B cell (primary cell): ENCODE results near the gene PLVAP. TPM values are rescaled to one million over a fixed set of nuclear protein-coding genes. Genes with fewer than 3 reads are reported as not detected.

Experiments
- ATAC-seq: fragments of 200-7000 bp; cut with Tn5 transposase; one replicate; pipeline ENCODE4 v1.10.0; 2021; ENCODE audit warnings: low read depth, mild to moderate bottlenecking, moderate number of reproducible peaks, moderate library complexity
- CTCF ChIA-PET: fragments of 350-600 bp; sonication (Branson Sonifier 250); formaldehyde crosslinking; loops from one replicate; lab custom pipeline; 2021; ENCODE audit warnings: antibody characterized with exemption, inconsistent platforms; lab: Charles Lee
- POLR2A ChIA-PET: fragments of 350-600 bp; sonication (Branson Sonifier 250); formaldehyde crosslinking; loops from one replicate; lab custom pipeline; 2021; ENCODE audit warnings: antibody characterized with exemption; lab: Charles Lee
- DNase-seq: peaks from one replicate; pipeline ENCODE4 v3.0.0; 2013
- H2AFZ ChIP-seq: 2 replicates; pipeline ENCODE4 v1.6.1; 2012; ENCODE audit warnings: mild to moderate bottlenecking, low read depth, low read length; ENCODE audit not compliant: insufficient read depth, poor library complexity, severe bottlenecking
- H3K27ac ChIP-seq, 2 donors: 1 replicate in 1 of 2; 2 replicates in 1 of 2; pipeline ENCODE4 v1.5.1; 2012 to 2013; ENCODE audit warnings: low read length in 2 of 2, mild to moderate bottlenecking in 2 of 2, moderate library complexity in 1 of 2
- H3K27me3 ChIP-seq, 4 experiments: fragments of 200-600 bp in 1 of 4; sonication (generic) in 1 of 4; replicated peaks in 1 of 4; 1 replicate in 2 of 4; 2 replicates in 2 of 4; pipeline versions ENCODE4 v1.6.1 to v1.7.0; 2013 to 2016; ENCODE audit warnings: low read length in 3 of 4, mild to moderate bottlenecking in 2 of 4, mixed read lengths in 1 of 4, moderate library complexity in 1 of 4; ENCODE audit not compliant: insufficient read depth in 4 of 4, control insufficient read depth in 3 of 4; ENCODE audit errors: control extremely low read depth in 1 of 4
- H3K36me3 ChIP-seq, 2 experiments: replicated peaks in 1 of 2; 1 replicate in 1 of 2; 2 replicates in 1 of 2; pipeline versions ENCODE4 v1.6.1 to v1.7.1; 2013; ENCODE audit warnings: low read length in 1 of 2; ENCODE audit not compliant: insufficient read depth in 2 of 2, control insufficient read depth in 1 of 2; ENCODE audit errors: control extremely low read depth in 1 of 2, extremely low read depth in 1 of 2
- H3K4me1 ChIP-seq, 2 donors: fragments of 200-600 bp in 1 of 2; sonication (generic) in 1 of 2; 1 replicate in 1 of 2; 2 replicates in 1 of 2; pipeline versions ENCODE4 v1.5.1 to v1.6.1; 2013 to 2017; ENCODE audit warnings: low read length in 2 of 2; ENCODE audit not compliant: control insufficient read depth in 2 of 2, insufficient read depth in 2 of 2
- H3K4me2 ChIP-seq: replicated peaks from 2 replicates; pipeline ENCODE3; 2012; ENCODE audit warnings: mild to moderate bottlenecking, low read depth, low read length; ENCODE audit not compliant: poor library complexity, severe bottlenecking
- H3K4me3 ChIP-seq, 5 experiments: fragments of 200-600 bp in 1 of 5; sonication (generic) in 1 of 5; 1 replicate in 3 of 5; 2 replicates in 2 of 5; pipeline versions ENCODE4 v1.5.1 to v1.7.0; 2011 to 2016; ENCODE audit warnings: low read length in 4 of 5, mild to moderate bottlenecking in 4 of 5, low read depth in 2 of 5, control low read depth in 1 of 5, moderate library complexity in 1 of 5; ENCODE audit not compliant: insufficient read depth in 1 of 5; ENCODE audit errors: control extremely low read depth in 1 of 5, extremely low read depth in 1 of 5
- H3K79me2 ChIP-seq: fragments of 200-600 bp; sonication (generic); one replicate; pipeline ENCODE4 v1.6.0; 2016; ENCODE audit warnings: low read length; ENCODE audit not compliant: control insufficient read depth, insufficient read depth
- H3K9ac ChIP-seq: fragments of 200-600 bp; sonication (generic); 2 replicates; pipeline ENCODE4 v1.6.1; 2017; ENCODE audit warnings: mild to moderate bottlenecking, low read length, moderate library complexity
- H3K9me3 ChIP-seq, 3 donors: one replicate each; pipeline versions ENCODE4 v1.6.1 to v1.7.1; 2013; ENCODE audit warnings: low read length in 2 of 3; ENCODE audit not compliant: control insufficient read depth in 2 of 3, insufficient read depth in 1 of 3; ENCODE audit errors: control extremely low read depth in 1 of 3
- H4K20me1 ChIP-seq: 2 replicates; pipeline ENCODE4 v1.6.0; 2012; ENCODE audit warnings: mild to moderate bottlenecking, low read length; ENCODE audit not compliant: insufficient read depth, control insufficient read depth, poor library complexity, severe bottlenecking
- H3K27ac Mint-ChIP-seq: one replicate; pipeline ENCODE4 v1.8.0; 2021; ENCODE audit warnings: mixed read lengths
- H3K27me3 Mint-ChIP-seq: one replicate; pipeline ENCODE4 v1.8.0; 2021; ENCODE audit warnings: mixed read lengths
- H3K4me1 Mint-ChIP-seq: one replicate; pipeline ENCODE4 v1.8.0; 2021; ENCODE audit warnings: mixed read lengths
- H3K4me3 Mint-ChIP-seq: one replicate; pipeline ENCODE4 v1.8.0; 2021; ENCODE audit warnings: mixed read lengths
- H3K9me3 Mint-ChIP-seq: one replicate; pipeline ENCODE4 v1.8.0; 2022; ENCODE audit warnings: mixed read lengths; ENCODE audit not compliant: insufficient read depth
- CTCF ChIP-seq: fragments of 200-600 bp; IDR thresholded peaks from one replicate; pipeline ENCODE4 v1.8.0; 2022; ENCODE audit warnings: antibody characterized with exemption, mild to moderate bottlenecking
- EZH2 ChIP-seq: IDR thresholded peaks from 2 replicates; pipeline ENCODE4 v1.6.1; 2012; ENCODE audit warnings: borderline replicate concordance, low read depth, mild to moderate bottlenecking, moderate library complexity, low read length; ENCODE audit not compliant: insufficient read depth, poor library complexity, severe bottlenecking
- WGBS: methylation state at CpG from one replicate; pipeline ENCODE4 v1.1.5; 2013; ENCODE audit warnings: missing lambda C conversion rate; ENCODE audit not compliant: insufficient coverage; 5-methylcytosine and 5-hydroxymethylcytosine counted together
- intact Hi-C: fragments of 100-400 bp; cut with micrococcal nuclease; formaldehyde crosslinking; loops from one replicate; pipeline ENCODE4 v1.10.0; 2022
- polyA plus RNA-seq: library from polyadenylated mRNA; depleted of rRNA; stranded (reverse); fragments of >200 nt; gene quantifications from 2 replicates; pipeline ENCODE4 v1.2.3, GENCODE V29; 2012
- total RNA-seq, 2 donors: library from RNA; stranded (reverse); fragments of 120-200 nt in 1 of 2; gene quantifications; 1 replicate in 1 of 2; 2 replicates in 1 of 2; pipeline versions ENCODE4 v1.2.3 to v1.2.4, GENCODE V29; 2013 to 2022

Gene PLVAP
- total and polyA plus RNA-seq, 2 donors (not counting 1 experiment from before 2014, with no cell fraction given): 0.06 TPM; not detected in 1

GRCh38 chr19:17323300-17323963 lies 53.7 kb downstream of the PLVAP start:
- Mint-ChIP-seq H3K4me3 (no peak overlapping the region), H3K9me3 (no peaks in the 10 kb centered on the region), H3K4me1 (peaks cover 3% of the 10 kb centered on the region), H3K27me3 (no peaks in the 10 kb centered on the region), H3K27ac (no peak overlapping the region)
- DNase-seq (no peak), ATAC-seq (no peak)
- POLR2A ChIA-PET: no interaction called here
- TF ChIP-seq EZH2 (no peak), CTCF (no peak)
- H3K79me2 ChIP-seq: no peaks in the 10 kb centered on the region
- H4K20me1 ChIP-seq: peaks cover 25% of the 10 kb centered on the region
- peaks cover 0 to 6% of the 10 kb centered on the region in 2 donors for H3K4me1 ChIP-seq
- intact Hi-C loops: no loop called here
- H3K9ac ChIP-seq: no peak overlapping the region
- H3K36me3 ChIP-seq: peaks cover 0 to 12% of the 10 kb centered on the region in 2 experiments
- H3K27me3 ChIP-seq: no peaks in the 10 kb centered on the region
- H2AFZ ChIP-seq: no peak overlapping the region
- H3K9me3 ChIP-seq: no peaks in the 10 kb centered on the region
- H3K4me3 ChIP-seq: peak overlapping the region in 1 of 5 experiments; percentile 15
- 19% methylated on average over 48 of the region's 56 CpGs for WGBS
- CTCF ChIA-PET: interaction anchor here (0.9 kb wide), 1 partner anchor 11 kb away, joined by 3 read pairs; no protein-coding TSS in a partner anchor
- no peak overlapping the region for H3K27ac ChIP-seq
- H3K4me2 ChIP-seq: peak overlapping the region; percentile 61

GRCh38 chr19:17322854-17323253 lies 54.3 kb downstream of the PLVAP start:
- no peak overlapping the region for H3K9ac ChIP-seq
- H3K4me1 Mint-ChIP-seq: peaks cover 1% of the 10 kb centered on the region
- ChIA-PET CTCF (no interaction called here), POLR2A (no interaction called here)
- no peak for DNase-seq
- ATAC-seq: no peak
- intact Hi-C loops: no loop called here
- no peak overlapping the region for H3K4me3 Mint-ChIP-seq
- no peaks in the 10 kb centered on the region for H3K27me3 Mint-ChIP-seq
- no peak overlapping the region for H2AFZ ChIP-seq
- no peaks in the 10 kb centered on the region for H3K79me2 ChIP-seq
- H3K27me3 ChIP-seq: no peaks in the 10 kb centered on the region
- no peak for TF ChIP-seq EZH2
- no peak for TF ChIP-seq CTCF
- no peak overlapping the region for H3K27ac Mint-ChIP-seq
- H4K20me1 ChIP-seq: peaks cover 25% of the 10 kb centered on the region
- H3K9me3 Mint-ChIP-seq: no peaks in the 10 kb centered on the region
- peaks cover 0 to 3% of the 10 kb centered on the region in 2 donors for H3K4me1 ChIP-seq
- 93% methylated on average over 6 of the region's 10 CpGs for WGBS
- no peaks in the 10 kb centered on the region for H3K9me3 ChIP-seq
- H3K4me3 ChIP-seq: no peak overlapping the region
- H3K27ac ChIP-seq: no peak overlapping the region
- peaks cover 0 to 12% of the 10 kb centered on the region in 2 experiments for H3K36me3 ChIP-seq
- H3K4me2 ChIP-seq: peak overlapping the region; percentile 61
